Measurements from ENCODE around the gene SHROOM3.
"Not testable (repeated sequence)": the region's sequence is repeated elsewhere in the genome, so short reads cannot be mapped to it uniquely, and the experiment has no call there.

The SHROOM3 gene

GRCh38 chr4:76697129-76697803, 262.2 kb downstream of the SHROOM3 start:
- no peak for DNase-seq (ENCODE audit: low spot score)

GRCh38 chr4:76698141-76698540, 263.1 kb downstream of the SHROOM3 start:
- DNase-seq (ENCODE audit: low spot score): no peak

- no peak for DNase-seq (ENCODE audit: low spot score)
Measured at GRCh38 chr4:76699751-76700310, 264.8 kb downstream of the SHROOM3 start.

GRCh38 chr4:76702440-76703122, 267.6 kb downstream of the SHROOM3 start:
- DNase-seq (ENCODE audit: low spot score): no peak

- no peak for DNase-seq (ENCODE audit: low spot score)
Measured at GRCh38 chr4:76703123-76703490, 268.1 kb downstream of the SHROOM3 start.

- no peak for DNase-seq (ENCODE audit: low spot score)
Measured at GRCh38 chr4:76703676-76704075, 268.6 kb downstream of the SHROOM3 start.

- DNase-seq (ENCODE audit: low spot score): no peak
Measured at GRCh38 chr4:76704133-76704881, 269.3 kb downstream of the SHROOM3 start.

- no peak for DNase-seq (ENCODE audit: low spot score)
Measured at GRCh38 chr4:76705472-76705871, 270.4 kb downstream of the SHROOM3 start.

GRCh38 chr4:76706581-76706980, 271.6 kb downstream of the SHROOM3 start:
- no peak for DNase-seq (ENCODE audit: low spot score)

GRCh38 chr4:76708971-76709771, 274.1 kb downstream of the SHROOM3 start:
- DNase-seq (ENCODE audit: low spot score): no peak

- DNase-seq (ENCODE audit: low spot score): no peak
Measured at GRCh38 chr4:76709772-76710090, 274.7 kb downstream of the SHROOM3 start.

GRCh38 chr4:76712564-76712963, 277.5 kb downstream of the SHROOM3 start:
- DNase-seq (ENCODE audit: low spot score): no peak

- no peak for DNase-seq (ENCODE audit: low spot score)
Measured at GRCh38 chr4:76714226-76714625, 279.2 kb downstream of the SHROOM3 start.

GRCh38 chr4:76716020-76716419, 281.0 kb downstream of the SHROOM3 start:
- DNase-seq (ENCODE audit: low spot score): no peak

- DNase-seq (ENCODE audit: low spot score): no peak
Measured at GRCh38 chr4:76716658-76717057, 281.6 kb downstream of the SHROOM3 start.

GRCh38 chr4:76717431-76717830, 282.4 kb downstream of the SHROOM3 start:
- no peak for DNase-seq (ENCODE audit: low spot score)

- no peak for DNase-seq (ENCODE audit: low spot score)
Measured at GRCh38 chr4:76718021-76718420, 283.0 kb downstream of the SHROOM3 start.

GRCh38 chr4:76718831-76719230, 283.8 kb downstream of the SHROOM3 start:
- no peak for DNase-seq (ENCODE audit: low spot score)

GRCh38 chr4:76720121-76720520, 285.1 kb downstream of the SHROOM3 start:
- DNase-seq (ENCODE audit: low spot score): no peak

GRCh38 chr4:76722146-76722545, 287.1 kb downstream of the SHROOM3 start:
- DNase-seq (ENCODE audit: low spot score): not testable (repeated sequence)

- no peak for DNase-seq (ENCODE audit: low spot score)
Measured at GRCh38 chr4:76722838-76723237, 287.8 kb downstream of the SHROOM3 start.

- no peak for DNase-seq (ENCODE audit: low spot score)
Measured at GRCh38 chr4:76723373-76723772, 288.3 kb downstream of the SHROOM3 start.

Measured in hepatic stellate cell (primary cell).